Endothelial cell of umbilical vein (primary cell): ENCODE data around the gene MACROH2A1. TPM values are rescaled to one million over a fixed set of nuclear protein-coding genes. Genes with fewer than 3 reads are reported as not detected.

Source experiments
- BruUV-seq: library from RNA; stranded (reverse); fragments of 400-500 nt; replicated peaks from 2 replicates; lab custom pipeline; 2021; lab: Mats Ljungman, UMichigan
- CTCF ChIA-PET: fragments of 300-600, 350-600 bp; sonication (Branson Sonifier 250); formaldehyde crosslinking; loops from one replicate; lab custom pipeline; 2021; ENCODE audit warnings: antibody characterized with exemption, inconsistent platforms; lab: Charles Lee
- POLR2A ChIA-PET: fragments of 300-600, 350-600 bp; sonication (Branson Sonifier 250); formaldehyde crosslinking; loops from one replicate; lab custom pipeline; 2021; ENCODE audit warnings: antibody characterized with exemption, inconsistent platforms; lab: Charles Lee
- DNase-seq: peaks from one replicate; pipeline ENCODE4 v3.0.0-alpha.2; 2011; ENCODE audit warnings: low read depth, low spot score
- FAIRE-seq: peaks from 2 replicates; lab custom pipeline; 2011; peaks lifted over from hg19 to GRCh38; lab: Jason Lieb, UNC
- H2AFZ ChIP-seq: 2 replicates; pipeline ENCODE4 v1.6.0; 2012; ENCODE audit warnings: low read depth, low read length, control low read depth, inconsistent platforms
- H3K27ac ChIP-seq: 2 replicates; pipeline ENCODE4 v1.5.1; 2011; ENCODE audit warnings: low read depth, mild to moderate bottlenecking, control low read depth, low read length, moderate library complexity; ENCODE audit not compliant: insufficient read depth
- H3K27me3 ChIP-seq, 2 experiments: 2 replicates each; pipeline versions ENCODE4 v1.6.0 to v1.6.1; 2011; ENCODE audit warnings: low read length in 2 of 2, mixed read lengths in 1 of 2; ENCODE audit not compliant: control insufficient read depth in 2 of 2, insufficient read depth in 2 of 2
- H3K36me3 ChIP-seq, 2 experiments: 2 replicates in 1 of 2; 3 replicates in 1 of 2; pipeline ENCODE4 v1.5.1; 2011; ENCODE audit warnings: low read length in 2 of 2, mild to moderate bottlenecking in 1 of 2, moderate library complexity in 1 of 2; ENCODE audit not compliant: control insufficient read depth in 2 of 2, insufficient read depth in 2 of 2; ENCODE audit errors: extremely low read depth in 1 of 2
- H3K4me1 ChIP-seq: 3 replicates; pipeline ENCODE4 v1.5.1; 2011; ENCODE audit warnings: mild to moderate bottlenecking, low read length; ENCODE audit not compliant: control insufficient read depth, insufficient read depth; ENCODE audit errors: extremely low read depth
- H3K4me2 ChIP-seq: 2 replicates; pipeline ENCODE4 v1.6.1; 2011; ENCODE audit warnings: low read length, control low read depth, mixed read lengths; ENCODE audit not compliant: insufficient read depth
- H3K4me3 ChIP-seq, 3 experiments: fragments of 200-600 bp in 1 of 3; sonication (generic), shearing (Covaris generic) in 1 of 3; replicated peaks in 1 of 3; 2 replicates each; pipeline ENCODE4 v1.5.1; 2011 to 2016; ENCODE audit warnings: control low read depth in 3 of 3, low read length in 3 of 3, mild to moderate bottlenecking in 2 of 3, inconsistent platforms in 1 of 3, low read depth in 1 of 3, moderate library complexity in 1 of 3; ENCODE audit not compliant: insufficient read depth in 1 of 3
- H3K79me2 ChIP-seq: 2 replicates; pipeline ENCODE4 v1.6.0; 2012; ENCODE audit warnings: low read length, inconsistent platforms; ENCODE audit not compliant: control insufficient read depth, insufficient read depth
- H3K9ac ChIP-seq: replicated peaks from 2 replicates; pipeline ENCODE3; 2011; ENCODE audit warnings: low read length, control low read depth; ENCODE audit not compliant: insufficient read depth; ENCODE audit errors: extremely low read depth
- H3K9me1 ChIP-seq: replicated peaks from 3 replicates; pipeline ENCODE4 v1.6.0; 2011; ENCODE audit warnings: mild to moderate bottlenecking, low read length; ENCODE audit not compliant: control insufficient read depth, insufficient read depth; ENCODE audit errors: extremely low read depth
- H3K9me3 ChIP-seq: replicated peaks from 2 replicates; pipeline ENCODE4 v1.5.1; 2012; ENCODE audit warnings: low read length, inconsistent platforms; ENCODE audit not compliant: control insufficient read depth, insufficient read depth
- H4K20me1 ChIP-seq: replicated peaks from 2 replicates; pipeline ENCODE3; 2011; ENCODE audit warnings: mild to moderate bottlenecking, low read length; ENCODE audit not compliant: control insufficient read depth, insufficient read depth; ENCODE audit errors: extremely low read depth
- EZH2 ChIP-seq: IDR thresholded peaks from 2 replicates; pipeline ENCODE4 v1.6.1; 2012; ENCODE audit warnings: borderline replicate concordance, low read depth, mild to moderate bottlenecking, moderate library complexity, low read length, inconsistent platforms; ENCODE audit not compliant: severe bottlenecking
- FOS ChIP-seq: IDR thresholded peaks from 2 replicates; pipeline ENCODE4 v1.6.1; 2011; ENCODE audit warnings: mild to moderate bottlenecking, low read length, moderate library complexity, borderline replicate concordance; ENCODE audit not compliant: insufficient read depth
- GATA2 ChIP-seq: IDR thresholded peaks from 2 replicates; pipeline ENCODE4 v1.7.0; 2011; ENCODE audit warnings: low read depth, mild to moderate bottlenecking, moderate library complexity, mixed read lengths, low read length; ENCODE audit not compliant: insufficient read length, insufficient read depth
- JUN ChIP-seq: IDR thresholded peaks from 2 replicates; pipeline ENCODE4 v1.6.1; 2011; ENCODE audit warnings: borderline replicate concordance, low read depth; ENCODE audit not compliant: insufficient read length, insufficient read depth
- MYC ChIP-seq: IDR thresholded peaks from one replicate; pipeline ENCODE4 v1.6.1; 2011; ENCODE audit warnings: mild to moderate bottlenecking, low read depth, low read length
- POLR2A ChIP-seq: IDR thresholded peaks from 2 replicates; pipeline ENCODE4 v1.6.1; 2012; ENCODE audit warnings: low read depth, mild to moderate bottlenecking, control low read depth, low read length
- POLR2AphosphoS5 ChIP-seq: IDR thresholded peaks from 2 replicates; pipeline ENCODE4 v1.6.1; 2012; ENCODE audit warnings: low read depth, mild to moderate bottlenecking, control low read depth, low read length, moderate library complexity; ENCODE audit not compliant: insufficient read depth
- dilution Hi-C: fragments of 300-500 bp; cut with MboI; formaldehyde crosslinking; loops from one replicate; pipeline ENCODE4 v1.15.0; 2019; ENCODE audit warnings: low sequenced_read_pairs; ENCODE audit not compliant: extremely low pct_ligation_motif_present
- intact Hi-C: fragments of 100-400 bp; cut with micrococcal nuclease; formaldehyde crosslinking; loops from one replicate; pipeline ENCODE4 v1.10.0; 2022
- polyA plus RNA-seq, 4 experiments: library from polyadenylated mRNA; depleted of rRNA in 3 of 4; stranded (reverse) in 3 of 4; unstranded in 1 of 4; fragments of >200 nt; gene quantifications; 2 replicates each; pipeline versions ENCODE4 v1.2.1 to v1.2.3, GENCODE V29; 2011 to 2012; ENCODE audit warnings: missing spikeins in 1 of 4
- total RNA-seq: library from RNA; stranded (reverse); gene quantifications from 2 replicates; pipeline ENCODE4 v1.2.3, GENCODE V29; 2021
- TF ChIP-seq, protein P1 (sequence below), 2 donors: IDR thresholded peaks; 1 replicate in 1 of 2; 2 replicates in 1 of 2; pipeline ENCODE4 v1.5.1; 2011; ENCODE audit warnings: low read length in 2 of 2, mild to moderate bottlenecking in 2 of 2, moderate library complexity in 2 of 2, control low read depth in 1 of 2, inconsistent platforms in 1 of 2, low read depth in 1 of 2; ENCODE audit not compliant: insufficient read depth in 1 of 2; ENCODE audit errors: extremely low read depth in 1 of 2
- TF ChIP-seq, protein P2 (sequence below): IDR thresholded peaks from 2 replicates; pipeline ENCODE4 v1.6.1; 2011; ENCODE audit not compliant: insufficient read depth, insufficient read length

Gene MACROH2A1
- total and polyA plus RNA-seq, 2 donors (not counting 3 experiments of a cell fraction or from before 2014, with no cell fraction given) = 89.3 to 147 TPM

DNA sequence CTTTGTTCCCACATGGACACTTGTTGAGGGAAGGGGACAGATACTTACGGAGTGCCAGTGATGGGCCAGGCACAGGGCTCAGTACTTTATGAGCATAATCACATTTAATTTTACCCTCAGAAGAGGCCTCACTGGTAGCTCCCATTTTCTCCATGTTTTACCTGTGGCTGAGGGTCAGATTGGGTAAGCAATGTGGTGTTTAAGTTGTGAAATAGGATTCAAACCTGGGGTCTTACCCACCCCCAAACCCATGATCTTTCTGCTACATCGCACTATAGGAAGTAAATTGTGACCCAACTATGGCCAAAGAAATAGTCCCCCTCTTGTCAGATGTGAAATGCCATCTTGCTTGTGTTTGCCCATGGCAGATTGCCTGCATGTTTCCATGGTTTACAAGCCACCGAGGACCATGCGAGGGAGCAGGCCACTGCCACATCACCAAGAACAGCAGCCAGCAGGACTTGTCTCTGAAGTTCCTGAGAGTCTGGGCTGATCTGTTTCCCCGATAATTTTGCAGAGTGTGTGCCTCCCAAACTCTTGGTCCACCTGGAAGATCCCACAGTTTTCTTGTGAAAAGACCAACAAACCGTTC is 95.4 kb downstream of the MACROH2A1 start:
- Histone ChIP-seq H3K36me3 (no peaks in the 10 kb centered on the region), H3K4me1 (no peaks in the 10 kb centered on the region), H3K9me1 (no peaks in the 10 kb centered on the region), H3K4me3 (no peak overlapping the region), H4K20me1 (no peaks in the 10 kb centered on the region), H2AFZ (no peak overlapping the region), H3K9me3 (no peaks in the 10 kb centered on the region), H3K79me2 (no peaks in the 10 kb centered on the region), H3K9ac (no peak overlapping the region), H3K4me2 (no peak overlapping the region), H3K27ac (no peak overlapping the region), H3K27me3 (peaks cover 4 to 22% of the 10 kb centered on the region in 2 experiments)
- intact Hi-C loops = no loop called here
- FAIRE-seq (no peak), DNase-seq (no peak)
- CTCF ChIA-PET = no interaction called here
- dilution Hi-C loops = no loop called here
- POLR2A ChIA-PET = no interaction called here
- TF ChIP-seq EZH2 = no peak
- TF ChIP-seq, protein P1, sequence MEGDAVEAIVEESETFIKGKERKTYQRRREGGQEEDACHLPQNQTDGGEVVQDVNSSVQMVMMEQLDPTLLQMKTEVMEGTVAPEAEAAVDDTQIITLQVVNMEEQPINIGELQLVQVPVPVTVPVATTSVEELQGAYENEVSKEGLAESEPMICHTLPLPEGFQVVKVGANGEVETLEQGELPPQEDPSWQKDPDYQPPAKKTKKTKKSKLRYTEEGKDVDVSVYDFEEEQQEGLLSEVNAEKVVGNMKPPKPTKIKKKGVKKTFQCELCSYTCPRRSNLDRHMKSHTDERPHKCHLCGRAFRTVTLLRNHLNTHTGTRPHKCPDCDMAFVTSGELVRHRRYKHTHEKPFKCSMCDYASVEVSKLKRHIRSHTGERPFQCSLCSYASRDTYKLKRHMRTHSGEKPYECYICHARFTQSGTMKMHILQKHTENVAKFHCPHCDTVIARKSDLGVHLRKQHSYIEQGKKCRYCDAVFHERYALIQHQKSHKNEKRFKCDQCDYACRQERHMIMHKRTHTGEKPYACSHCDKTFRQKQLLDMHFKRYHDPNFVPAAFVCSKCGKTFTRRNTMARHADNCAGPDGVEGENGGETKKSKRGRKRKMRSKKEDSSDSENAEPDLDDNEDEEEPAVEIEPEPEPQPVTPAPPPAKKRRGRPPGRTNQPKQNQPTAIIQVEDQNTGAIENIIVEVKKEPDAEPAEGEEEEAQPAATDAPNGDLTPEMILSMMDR (IDR thresholded peaks at IDR 0.05; ENCODE audit: extremely low read depth in 1 of 2, insufficient read depth in 1 of 2, low read depth in 1 of 2, low read length in 2 of 2) = no peak
- no peak for TF ChIP-seq FOS
- TF ChIP-seq POLR2AphosphoS5 = no peak
- TF ChIP-seq, protein P2, sequence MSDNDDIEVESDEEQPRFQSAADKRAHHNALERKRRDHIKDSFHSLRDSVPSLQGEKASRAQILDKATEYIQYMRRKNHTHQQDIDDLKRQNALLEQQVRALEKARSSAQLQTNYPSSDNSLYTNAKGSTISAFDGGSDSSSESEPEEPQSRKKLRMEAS = no peak
- TF ChIP-seq GATA2 = no peak
- TF ChIP-seq JUN = no peak
- no peak for TF ChIP-seq MYC
- no peak for TF ChIP-seq POLR2A
- BruUV-seq = no TSS peak
